ENCODE data around the gene PPP1R8.
"Not testable (repeated sequence)": the region's sequence is repeated elsewhere in the genome, so short reads cannot be mapped to it uniquely, and the experiment has no call there.

PPP1R8 gene

GRCh38 chr1:27824411-27824810, 6.2 kb upstream of the PPP1R8 start:
- Histone ChIP-seq H3K9me3 (ENCODE audit: insufficient read depth, low read depth, low read length) (no peaks in the 10 kb centered on the region), H3K27me3 (ENCODE audit: insufficient read depth, low read length, poor library complexity, severe bottlenecking) (no peaks in the 10 kb centered on the region), H3K79me2 (ENCODE audit: insufficient read depth, low read length) (no peaks in the 10 kb centered on the region), H3K4me2 (ENCODE audit: low read depth, low read length, poor library complexity, severe bottlenecking) (no peak overlapping the region), H2AFZ (ENCODE audit: low read length) (no peak overlapping the region), H3K4me1 (ENCODE audit: insufficient read depth, low read length, poor library complexity, severe bottlenecking) (no peaks in the 10 kb centered on the region), H3K36me3 (ENCODE audit: insufficient read depth, low read length) (peaks cover 5% of the 10 kb centered on the region; the same call in 1 of the 2 replicates), H3K9ac (ENCODE audit: low read depth, low read length, poor library complexity, severe bottlenecking) (no peak overlapping the region), H3F3A (ENCODE audit: low read depth) (peaks cover 4% of the 10 kb centered on the region; the same call in 1 of the 2 replicates), H3K4me3 (ENCODE audit: low read length, poor library complexity, severe bottlenecking) (no peak overlapping the region), H3K9me2 (replicated peaks; ENCODE audit: low read depth, low read length) (no peaks in the 10 kb centered on the region), H4K20me1 (ENCODE audit: insufficient read depth, low read length, poor library complexity, severe bottlenecking) (no peaks in the 10 kb centered on the region)
- TF ChIP-seq EZH2phosphoT487 (IDR thresholded peaks at IDR 0.05; ENCODE audit: borderline replicate concordance) (no peak), CTCF (conservative IDR thresholded peaks at IDR 0.05; ENCODE audit: low read length) (no peak)

- peak overlapping the region; percentile 96 for H3K4me3 ChIP-seq (ENCODE audit: low read length, poor library complexity, severe bottlenecking)
Observed at GRCh38 chr1:27829339-27829960, 1.1 kb upstream of the PPP1R8 start.

GRCh38 chr1:27831568-27832410, 1.2 kb downstream of the PPP1R8 start:
- Histone ChIP-seq H3K9ac (ENCODE audit: low read depth, low read length, poor library complexity, severe bottlenecking) (peak overlapping the region; percentile 94), H2AFZ (ENCODE audit: low read length) (no peak overlapping the region), H3K4me3 (ENCODE audit: low read length, poor library complexity, severe bottlenecking) (peak overlapping the region; percentile 96), H4K20me1 (ENCODE audit: insufficient read depth, low read length, poor library complexity, severe bottlenecking) (peaks cover 35% of the 10 kb centered on the region), H3K79me2 (ENCODE audit: insufficient read depth, low read length) (peaks cover 60% of the 10 kb centered on the region), H3K9me2 (replicated peaks; ENCODE audit: low read depth, low read length) (no peaks in the 10 kb centered on the region), H3K4me1 (ENCODE audit: insufficient read depth, low read length, poor library complexity, severe bottlenecking) (peaks cover 40% of the 10 kb centered on the region), H3K9me3 (ENCODE audit: insufficient read depth, low read depth, low read length) (no peaks in the 10 kb centered on the region), H3K36me3 (ENCODE audit: insufficient read depth, low read length) (no peaks in the 10 kb centered on the region; the same call in 1 of the 2 replicates), H3K27me3 (ENCODE audit: insufficient read depth, low read length, poor library complexity, severe bottlenecking) (no peaks in the 10 kb centered on the region), H3K4me2 (ENCODE audit: low read depth, low read length, poor library complexity, severe bottlenecking) (peak overlapping the region; percentile 90), H3F3A (ENCODE audit: low read depth) (peaks cover 4% of the 10 kb centered on the region; the same call in 1 of the 2 replicates)
- TF ChIP-seq EZH2phosphoT487 (IDR thresholded peaks at IDR 0.05; ENCODE audit: borderline replicate concordance) (no peak), CTCF (conservative IDR thresholded peaks at IDR 0.05; ENCODE audit: low read length) (no peak)

More at GRCh38 chr1:27829339-27829960, 1.1 kb upstream of the PPP1R8 start:
- H3K79me2 ChIP-seq (ENCODE audit: insufficient read depth, low read length): peaks cover 38% of the 10 kb centered on the region
- not testable (repeated sequence) for H2AFZ ChIP-seq (ENCODE audit: low read length); H3K27me3 ChIP-seq (ENCODE audit: insufficient read depth, low read length, poor library complexity, severe bottlenecking); H3F3A ChIP-seq (ENCODE audit: low read depth); H3K36me3 ChIP-seq (ENCODE audit: insufficient read depth, low read length); H3K9me3 ChIP-seq (ENCODE audit: insufficient read depth, low read depth, low read length); H3K9me2 ChIP-seq (replicated peaks; ENCODE audit: low read depth, low read length)
- H4K20me1 ChIP-seq (ENCODE audit: insufficient read depth, low read length, poor library complexity, severe bottlenecking): peaks cover 33% of the 10 kb centered on the region
- H3K9ac ChIP-seq (ENCODE audit: low read depth, low read length, poor library complexity, severe bottlenecking): peak overlapping the region; percentile 94
- peaks cover 31% of the 10 kb centered on the region for H3K4me1 ChIP-seq (ENCODE audit: insufficient read depth, low read length, poor library complexity, severe bottlenecking)
- H3K4me2 ChIP-seq (ENCODE audit: low read depth, low read length, poor library complexity, severe bottlenecking): peak overlapping the region; percentile 65
